ENCODE results near the gene TXNRD1. TPM values are rescaled to one million over a fixed set of nuclear protein-coding genes. Genes with fewer than 3 reads are reported as not detected.

Gene TXNRD1
- total RNA-seq, 1 experiment from 2014 or later, result 327 TPM

- TF ChIP-seq EGR1 (IDR thresholded peaks at IDR 0.05; ENCODE audit: low read depth), result no peak
- no peak for TF ChIP-seq JUND (IDR thresholded peaks at IDR 0.05)
- no peak for TF ChIP-seq MAX (IDR thresholded peaks at IDR 0.05)
- TF ChIP-seq, protein P1, sequence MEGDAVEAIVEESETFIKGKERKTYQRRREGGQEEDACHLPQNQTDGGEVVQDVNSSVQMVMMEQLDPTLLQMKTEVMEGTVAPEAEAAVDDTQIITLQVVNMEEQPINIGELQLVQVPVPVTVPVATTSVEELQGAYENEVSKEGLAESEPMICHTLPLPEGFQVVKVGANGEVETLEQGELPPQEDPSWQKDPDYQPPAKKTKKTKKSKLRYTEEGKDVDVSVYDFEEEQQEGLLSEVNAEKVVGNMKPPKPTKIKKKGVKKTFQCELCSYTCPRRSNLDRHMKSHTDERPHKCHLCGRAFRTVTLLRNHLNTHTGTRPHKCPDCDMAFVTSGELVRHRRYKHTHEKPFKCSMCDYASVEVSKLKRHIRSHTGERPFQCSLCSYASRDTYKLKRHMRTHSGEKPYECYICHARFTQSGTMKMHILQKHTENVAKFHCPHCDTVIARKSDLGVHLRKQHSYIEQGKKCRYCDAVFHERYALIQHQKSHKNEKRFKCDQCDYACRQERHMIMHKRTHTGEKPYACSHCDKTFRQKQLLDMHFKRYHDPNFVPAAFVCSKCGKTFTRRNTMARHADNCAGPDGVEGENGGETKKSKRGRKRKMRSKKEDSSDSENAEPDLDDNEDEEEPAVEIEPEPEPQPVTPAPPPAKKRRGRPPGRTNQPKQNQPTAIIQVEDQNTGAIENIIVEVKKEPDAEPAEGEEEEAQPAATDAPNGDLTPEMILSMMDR (IDR thresholded peaks at IDR 0.05 in 2 of 3, conservative IDR thresholded peaks at IDR 0.05 in 1 of 3; ENCODE audit: borderline replicate concordance in 1 of 3, insufficient read depth in 1 of 3, low read depth in 2 of 3, low read length in 2 of 3), result no peak
- TF ChIP-seq ZBTB33 (IDR thresholded peaks at IDR 0.05; ENCODE audit: extremely low read depth, insufficient replicate concordance, low read length), result no peak
- TF ChIP-seq YY1 (IDR thresholded peaks at IDR 0.05; ENCODE audit: extremely low read depth, insufficient replicate concordance, low read depth, low read length), result no peak
- no peak for TF ChIP-seq SP1 (IDR thresholded peaks at IDR 0.05; ENCODE audit: low read depth)
- TF ChIP-seq RAD21 (IDR thresholded peaks at IDR 0.05; ENCODE audit: low read depth), result no peak
- TF ChIP-seq CBX3 (IDR thresholded peaks at IDR 0.05; ENCODE audit: low read depth), result no peak
- no peak for TF ChIP-seq ZNF274 (IDR thresholded peaks at IDR 0.05; ENCODE audit: low read depth, low read length)
- no peak overlapping the region for H3K4me3 ChIP-seq (replicated peaks in 1 of 2; ENCODE audit: low read depth in 1 of 2, low read length in 2 of 2)
- no peak overlapping the region for H2AFZ ChIP-seq (ENCODE audit: low read depth, low read length, poor library complexity, severe bottlenecking)
- DNase-seq (ENCODE audit: low read depth, low spot score) (no peak), ATAC-seq (no peak)
- BruUV-seq (replicated peaks), result no TSS peak
- no peak overlapping the region for H3K9ac ChIP-seq (ENCODE audit: low read length)
- H3K27me3 ChIP-seq (ENCODE audit: insufficient read depth, low read length), result no peaks in the 10 kb centered on the region
- RAD21 ChIA-PET (ENCODE audit: low non-redundant PET in 1 of 2, low total read pairs in 2 of 2, uncharacterized antibody in 2 of 2, unreplicated experiment in 2 of 2), result no interaction called here
- peaks cover 6 to 8% of the 10 kb centered on the region in 2 experiments; a peak in 2 of 4 replicates for H3K9me3 ChIP-seq (ENCODE audit: control insufficient read depth in 1 of 2, insufficient read depth in 1 of 2, low read depth in 1 of 2, low read length in 2 of 2)
- H3K4me1 ChIP-seq (ENCODE audit: control insufficient read depth in 1 of 2, insufficient read depth in 2 of 2, low read length in 2 of 2), result peaks cover 0 to 3% of the 10 kb centered on the region in 2 experiments; a peak in 1 of 4 replicates
- no peaks in the 10 kb centered on the region for H3K36me3 ChIP-seq (ENCODE audit: control insufficient read depth in 1 of 2, insufficient read depth in 2 of 2, low read length in 2 of 2)
- no peak overlapping the region for H3K27ac ChIP-seq (ENCODE audit: low read depth, low read length)
- POLR2A ChIA-PET, result no interaction called here
- CTCF ChIA-PET, result no interaction called here
- H3K9me2 ChIP-seq (ENCODE audit: insufficient read depth), result no peaks in the 10 kb centered on the region
- H3K4me2 ChIP-seq (ENCODE audit: low read length), result no peak overlapping the region
- no peaks in the 10 kb centered on the region for H3K79me2 ChIP-seq (ENCODE audit: insufficient read depth, low read length)
- intact Hi-C loops (cut with micrococcal nuclease), result loop anchor here (2.0 to 10.0 kb wide), 5 partner anchors 667 to 1935 kb away; partner anchors contain the start of gene NUAK1
- H4K20me1 ChIP-seq (ENCODE audit: insufficient read depth), result no peaks in the 10 kb centered on the region
These were observed 15.6 kb upstream of the TXNRD1 start for GRCh38 chr12:104199964-104200363.
